Brain pericyte (primary cell): ENCODE data around the gene WSCD2.
"Not testable (repeated sequence)": the region's sequence is repeated elsewhere in the genome, so short reads cannot be mapped to it uniquely, and the experiment has no call there.

ENCODE experiments used
- DNase-seq: peaks from one replicate; pipeline ENCODE4 v3.0.0-alpha.2; 2012; ENCODE audit warnings: low read depth, low spot score

WSCD2 gene

DNA sequence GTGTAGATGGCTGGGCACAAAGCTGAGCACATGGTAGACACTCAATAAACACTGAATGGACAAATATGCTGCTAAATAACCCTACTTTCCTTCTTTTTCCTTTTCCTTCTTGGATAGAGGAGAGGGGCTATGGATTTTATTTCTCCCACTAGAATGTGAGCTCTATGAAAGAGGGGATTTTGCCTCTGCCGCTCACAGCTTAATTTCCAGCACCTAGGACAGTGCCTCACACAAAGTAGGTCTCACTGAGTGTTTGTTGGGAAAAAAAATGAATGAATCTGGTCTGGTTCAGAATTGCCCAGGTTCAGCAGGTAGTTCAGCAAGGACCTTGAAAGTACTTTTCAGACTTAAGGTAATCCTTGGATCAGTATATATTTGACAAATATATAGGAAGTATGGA lies 65.5 kb downstream of the WSCD2 start:
- no peak for DNase-seq

- DNase-seq = no peak
These were observed 67.2 kb downstream of the WSCD2 start for GRCh38 chr12:108196319-108196718.

DNA sequence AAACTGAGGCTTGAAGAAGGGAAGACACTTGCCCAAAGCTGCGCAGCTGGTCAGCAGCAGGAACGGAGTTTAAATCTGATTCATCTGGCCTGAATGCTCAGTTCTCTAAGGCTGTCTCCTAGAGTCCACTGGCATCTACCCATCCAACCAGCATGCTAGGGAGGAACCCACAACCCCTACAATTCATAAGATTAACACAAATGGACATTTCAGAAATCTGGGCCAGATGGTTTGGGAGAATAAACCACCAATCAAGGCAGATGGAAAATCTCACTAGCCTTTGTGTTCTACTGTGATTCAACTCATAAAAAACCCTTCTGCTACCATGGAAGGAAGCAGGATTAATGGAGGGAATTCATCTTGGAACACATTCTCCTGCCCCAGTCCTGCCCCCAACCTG lies 67.8 kb downstream of the WSCD2 start:
- no peak for DNase-seq

- no peak for DNase-seq
These were observed 69.0 kb downstream of the WSCD2 start for GRCh38 chr12:108198043-108198442.

GRCh38 chr12:108199106-108199505 lies 70.0 kb downstream of the WSCD2 start:
- no peak for DNase-seq

DNA sequence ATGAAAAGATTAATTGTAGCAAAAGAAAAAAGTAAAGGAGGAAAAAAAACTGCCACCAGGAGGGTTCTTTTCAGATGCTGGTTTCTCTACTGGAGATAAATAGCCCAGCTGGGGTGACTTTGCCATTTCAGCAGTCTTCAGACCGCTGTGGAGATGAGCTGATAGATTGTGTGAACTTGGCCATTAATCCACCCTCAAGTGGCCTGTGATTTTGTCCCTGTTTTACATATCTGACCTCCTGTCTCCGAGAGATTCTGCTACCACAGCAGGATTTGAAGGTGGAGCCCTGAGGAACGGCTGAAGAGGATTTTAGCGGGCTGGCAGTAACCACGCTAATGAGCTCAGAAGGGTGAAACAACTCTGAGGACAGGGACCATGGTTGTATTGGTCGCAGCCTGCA lies 72.7 kb downstream of the WSCD2 start:
- DNase-seq = no peak

- DNase-seq = no peak
These were observed 75.3 kb downstream of the WSCD2 start for GRCh38 chr12:108204117-108204987.

GRCh38 chr12:108205864-108206263 lies 76.8 kb downstream of the WSCD2 start:
- DNase-seq = no peak

GRCh38 chr12:108207791-108208730 lies 79.0 kb downstream of the WSCD2 start:
- DNase-seq = no peak

DNA sequence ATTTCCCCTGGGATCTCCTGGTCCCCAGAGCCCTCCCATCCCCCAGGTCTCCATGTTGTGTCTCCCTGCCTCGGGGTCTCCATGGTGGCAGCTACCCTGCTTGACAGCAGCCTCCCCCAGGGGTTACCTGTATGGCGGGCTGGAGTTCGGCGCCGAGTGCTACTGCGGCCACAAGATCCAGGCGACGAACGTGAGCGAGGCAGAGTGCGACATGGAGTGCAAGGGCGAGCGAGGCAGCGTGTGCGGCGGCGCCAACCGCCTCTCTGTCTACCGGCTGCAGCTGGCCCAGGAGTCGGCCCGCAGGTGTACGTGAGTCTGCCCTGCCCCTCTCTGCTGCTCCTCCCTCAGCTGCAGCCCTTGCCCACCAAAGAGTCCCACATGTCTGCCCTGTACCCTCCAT lies 80.9 kb downstream of the WSCD2 start:
- DNase-seq = no peak

- DNase-seq = no peak
These were observed 82.1 kb downstream of the WSCD2 start for GRCh38 chr12:108211157-108211556.

- DNase-seq = no peak
These were observed 84.9 kb downstream of the WSCD2 start for GRCh38 chr12:108213871-108214445.

GRCh38 chr12:108214486-108214885 lies 85.4 kb downstream of the WSCD2 start:
- no peak for DNase-seq

DNA sequence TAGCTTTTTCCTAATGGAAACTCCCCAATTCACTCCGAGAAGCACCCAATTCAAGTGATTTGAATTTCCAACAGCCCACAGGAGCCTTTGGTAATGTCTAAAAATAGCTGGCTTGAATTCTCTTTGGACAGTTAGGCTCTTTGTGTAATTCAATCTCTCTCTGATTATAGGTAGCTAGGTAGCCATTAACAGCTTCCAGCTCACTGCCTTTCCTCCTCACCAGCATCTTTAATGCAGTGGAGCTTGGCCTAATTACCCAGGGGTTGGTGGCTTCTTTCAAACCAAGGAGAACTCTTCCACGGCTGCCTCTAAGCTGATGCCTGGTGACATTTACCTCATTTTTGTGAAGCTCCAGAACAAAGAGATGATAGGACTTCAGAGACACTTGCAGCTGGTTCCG lies 86.4 kb downstream of the WSCD2 start:
- no peak for DNase-seq

- DNase-seq = no peak
These were observed 89.8 kb downstream of the WSCD2 start for GRCh38 chr12:108218921-108219320.

- not testable (repeated sequence) for DNase-seq
These were observed 96.0 kb downstream of the WSCD2 start for GRCh38 chr12:108225101-108225500.

DNA sequence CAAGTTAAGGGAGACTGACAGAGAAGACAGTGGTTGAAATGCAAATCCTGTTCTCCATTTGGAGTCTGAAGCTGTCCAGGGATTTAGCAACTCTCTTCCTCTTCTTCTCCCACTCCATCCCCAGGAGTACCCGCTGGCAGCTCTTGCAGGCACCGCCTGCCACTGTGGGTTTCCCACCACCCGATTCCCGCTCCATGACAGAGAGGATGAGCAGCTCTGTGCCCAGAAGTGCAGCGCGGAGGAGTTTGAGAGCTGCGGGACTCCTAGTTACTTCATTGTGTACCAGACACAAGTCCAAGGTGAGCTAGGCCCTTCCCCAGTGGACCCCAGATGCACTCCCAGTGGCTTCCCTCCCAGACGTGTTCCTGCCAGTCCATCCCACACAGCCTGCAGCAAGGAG lies 97.8 kb downstream of the WSCD2 start:
- no peak for DNase-seq

DNA sequence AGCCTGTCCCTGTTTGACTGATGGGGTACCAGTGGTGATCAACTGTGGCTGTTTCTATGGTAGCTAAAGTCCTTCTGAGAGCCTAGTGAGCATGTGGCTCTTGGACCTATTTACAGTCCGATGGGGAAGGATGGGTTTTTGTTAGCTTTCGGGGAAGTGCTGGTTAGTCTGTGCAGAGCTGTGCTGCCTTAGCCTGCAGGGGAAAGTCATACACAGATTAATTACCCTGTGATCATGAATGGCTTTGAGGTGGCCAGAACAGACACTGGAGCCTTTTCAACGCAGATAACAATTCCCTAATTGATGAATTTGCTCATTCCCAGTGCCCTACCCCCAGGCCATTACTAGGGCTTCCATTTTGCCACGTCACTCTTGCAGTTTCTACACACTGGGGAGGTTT lies 99.7 kb downstream of the WSCD2 start:
- no peak for DNase-seq

GRCh38 chr12:108231109-108231905 lies 102.2 kb downstream of the WSCD2 start:
- no peak for DNase-seq

GRCh38 chr12:108231909-108232434 lies 102.9 kb downstream of the WSCD2 start:
- DNase-seq = no peak

GRCh38 chr12:108232565-108232964 lies 103.5 kb downstream of the WSCD2 start:
- DNase-seq = no peak
